ENCODE measurements around the gene RBBP9. TPM values are rescaled to one million over a fixed set of nuclear protein-coding genes. Genes with fewer than 3 reads are reported as not detected.

The RBBP9 gene
- total RNA-seq, 1 experiment from 2014 or later, result 34.7 TPM

- peaks cover 4% of the 10 kb centered on the region; the same call in 1 of the 2 replicates for H3K36me3 ChIP-seq (ENCODE audit: control insufficient read depth, insufficient read depth, low read length)
- ChIA-PET POLR2A (interaction anchor here (0.6 to 1.7 kb wide), 4 partner anchors 11 to 333 kb away, joined by 4 to 17 read pairs (median 6); partner anchors contain the start of genes DZANK1, POLR3F, RBBP9 and SEC23B), CTCF (no interaction called here)
Observed at GRCh38 chr20:18477821-18478220, 19.2 kb downstream of the RBBP9 start.

GRCh38 chr20:18477218-18477617 lies 19.8 kb downstream of the RBBP9 start:
- H3K27me3 Mint-ChIP-seq (ENCODE audit: insufficient read depth, unreplicated experiment), result no peaks in the 10 kb centered on the region

More at GRCh38 chr20:18477821-18478220, 19.2 kb downstream of the RBBP9 start:
- no peak overlapping the region for H3K4me3 ChIP-seq (ENCODE audit: low read depth, low read length)
- Mint-ChIP-seq H3K4me1 (ENCODE audit: low read depth, unreplicated experiment) (peaks cover 8% of the 10 kb centered on the region), H3K4me3 (ENCODE audit: unreplicated experiment) (peak overlapping the region; percentile 24), H3K27ac (ENCODE audit: unreplicated experiment) (peak overlapping the region; percentile 79), H3K27me3 (ENCODE audit: insufficient read depth, unreplicated experiment) (no peaks in the 10 kb centered on the region), H3K36me3 (ENCODE audit: insufficient read depth, unreplicated experiment) (peaks cover 69% of the 10 kb centered on the region), H3K9me3 (ENCODE audit: unreplicated experiment) (no peaks in the 10 kb centered on the region)
- no peaks in the 10 kb centered on the region for H3K27me3 ChIP-seq (replicated peaks; ENCODE audit: control insufficient read depth, insufficient read depth, low read length)
- BruUV-seq (replicated peaks), result no TSS peak
- H3K9me3 ChIP-seq, result no peaks in the 10 kb centered on the region
- intact Hi-C loops (cut with micrococcal nuclease; ENCODE audit: unreplicated experiment), result no loop called here
- peak; percentile 28 to 43 for DNase-seq
- TF ChIP-seq CTCF (IDR thresholded peaks at IDR 0.05; ENCODE audit: insufficient read depth in 1 of 2, low read depth in 1 of 2, low read length in 1 of 2, severe bottlenecking in 1 of 2, unreplicated experiment in 1 of 2), result no peak
- peaks cover 25% of the 10 kb centered on the region for H3K4me1 ChIP-seq

More at GRCh38 chr20:18477218-18477617, 19.8 kb downstream of the RBBP9 start:
- peaks cover 8% of the 10 kb centered on the region for H3K4me1 Mint-ChIP-seq (ENCODE audit: low read depth, unreplicated experiment)
- ChIA-PET POLR2A (interaction anchor here (1.4 to 1.7 kb wide), 2 partner anchors 20 to 30 kb away, joined by 4 to 17 read pairs; partner anchors contain the start of genes RBBP9 and SEC23B), CTCF (no interaction called here)
- intact Hi-C loops (cut with micrococcal nuclease; ENCODE audit: unreplicated experiment), result no loop called here
- H3K27ac Mint-ChIP-seq (ENCODE audit: unreplicated experiment), result peak overlapping the region; percentile 79
- DNase-seq, result no peak
- H3K27me3 ChIP-seq (replicated peaks; ENCODE audit: control insufficient read depth, insufficient read depth, low read length), result no peaks in the 10 kb centered on the region
- no peak for TF ChIP-seq CTCF (IDR thresholded peaks at IDR 0.05; ENCODE audit: insufficient read depth in 1 of 2, low read depth in 1 of 2, low read length in 1 of 2, severe bottlenecking in 1 of 2, unreplicated experiment in 1 of 2)
- no peaks in the 10 kb centered on the region for H3K9me3 ChIP-seq
- no peaks in the 10 kb centered on the region for H3K9me3 Mint-ChIP-seq (ENCODE audit: unreplicated experiment)
- H3K4me1 ChIP-seq, result peaks cover 25% of the 10 kb centered on the region
- TSS peak; percentile 5 for BruUV-seq (replicated peaks)
- peaks cover 2% of the 10 kb centered on the region; the same call in 1 of the 2 replicates for H3K36me3 ChIP-seq (ENCODE audit: control insufficient read depth, insufficient read depth, low read length)
- H3K4me3 Mint-ChIP-seq (ENCODE audit: unreplicated experiment), result peak overlapping the region; percentile 24
- H3K4me3 ChIP-seq (ENCODE audit: low read depth, low read length), result no peak overlapping the region
- H3K36me3 Mint-ChIP-seq (ENCODE audit: insufficient read depth, unreplicated experiment), result peaks cover 64% of the 10 kb centered on the region
